T-helper 1 cell (primary cell): ENCODE data around the gene LYZ.
A peak's percentile ranks its signal among the peaks of the same experiment; 100 is the strongest.

Experiments
- DNase-seq, 5 donors: peaks; one replicate each; pipeline ENCODE4 v3.0.0-alpha.2; 2012 to 2020

LYZ gene

DNA sequence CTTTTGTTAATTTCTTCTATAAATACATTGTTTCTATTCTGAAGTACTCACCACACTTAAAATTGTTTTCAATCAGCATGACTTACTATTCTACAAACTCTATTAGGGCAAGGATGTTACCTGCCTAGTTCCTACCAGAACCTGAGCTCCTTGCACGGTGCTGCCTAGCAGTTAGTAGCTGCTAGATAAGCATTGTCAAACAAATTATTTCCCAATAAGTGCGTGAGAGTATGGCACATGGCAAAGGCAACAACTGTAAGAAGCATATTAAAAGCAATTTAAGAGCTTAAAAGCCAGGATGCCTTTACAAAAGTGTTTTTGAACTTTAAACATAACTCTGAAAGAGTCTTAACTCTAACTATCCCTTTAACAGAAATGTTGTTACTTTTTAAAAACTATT lies 8.2 kb upstream of the LYZ start:
- no peak for DNase-seq

DNA sequence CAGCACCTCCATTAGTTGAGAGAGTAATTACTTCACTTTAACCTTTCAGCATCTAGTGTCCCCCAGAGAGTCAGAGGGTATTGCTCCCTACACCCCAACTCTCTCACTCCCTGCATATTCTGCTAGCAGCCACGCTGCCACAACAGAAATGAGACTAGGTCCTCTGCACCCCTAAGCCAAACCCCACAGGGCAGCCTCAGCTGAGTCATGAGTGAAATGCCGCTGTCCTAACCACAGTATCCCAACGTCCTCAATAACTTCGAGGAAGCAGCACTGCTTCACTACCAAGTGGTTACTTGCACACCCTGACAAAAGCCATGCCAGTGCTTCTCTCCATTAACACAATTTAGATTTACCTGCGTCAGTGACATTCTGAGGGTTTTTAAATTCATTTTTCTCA lies 6.9 kb upstream of the LYZ start:
- no peak for DNase-seq

DNA sequence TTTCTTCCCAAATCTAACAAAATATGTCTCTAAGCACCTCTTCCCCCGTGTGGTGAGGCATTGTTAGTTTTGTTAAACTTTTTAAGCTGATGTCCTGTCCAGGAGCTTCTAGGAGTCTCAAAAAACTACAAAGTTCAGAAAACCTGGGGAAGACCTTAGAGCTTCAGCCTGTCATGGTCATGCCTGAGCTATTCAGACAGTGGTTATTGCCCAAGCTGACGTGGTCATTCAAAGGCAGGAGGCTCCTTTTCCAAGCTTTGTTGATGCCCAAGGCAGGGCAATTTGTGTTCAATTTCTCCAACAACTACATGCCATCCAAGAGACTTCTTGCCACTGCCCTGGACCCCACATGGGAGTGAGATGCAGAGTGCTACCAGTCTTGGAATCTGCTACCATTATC lies 5.8 kb upstream of the LYZ start:
- no peak for DNase-seq

DNA sequence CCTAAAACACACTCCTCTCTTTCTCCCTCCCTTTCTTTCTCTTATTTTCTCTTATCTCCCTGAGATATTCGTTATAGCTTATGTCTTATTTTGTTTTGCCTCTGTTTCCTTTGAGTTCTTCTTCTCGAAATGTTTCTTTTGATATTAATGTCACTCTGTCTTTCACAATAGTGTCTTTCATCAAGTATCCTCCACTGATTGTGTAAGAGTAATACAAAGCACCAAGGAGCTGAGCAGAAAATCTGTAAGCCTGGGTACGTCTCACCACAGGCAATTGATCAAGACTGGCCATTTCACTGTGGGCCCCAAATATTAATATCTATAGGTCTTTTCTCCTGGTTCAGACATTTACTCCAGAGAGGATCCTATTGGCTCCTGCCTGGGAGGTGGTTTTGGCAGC lies 4.8 kb upstream of the LYZ start:
- no peak for DNase-seq

DNA sequence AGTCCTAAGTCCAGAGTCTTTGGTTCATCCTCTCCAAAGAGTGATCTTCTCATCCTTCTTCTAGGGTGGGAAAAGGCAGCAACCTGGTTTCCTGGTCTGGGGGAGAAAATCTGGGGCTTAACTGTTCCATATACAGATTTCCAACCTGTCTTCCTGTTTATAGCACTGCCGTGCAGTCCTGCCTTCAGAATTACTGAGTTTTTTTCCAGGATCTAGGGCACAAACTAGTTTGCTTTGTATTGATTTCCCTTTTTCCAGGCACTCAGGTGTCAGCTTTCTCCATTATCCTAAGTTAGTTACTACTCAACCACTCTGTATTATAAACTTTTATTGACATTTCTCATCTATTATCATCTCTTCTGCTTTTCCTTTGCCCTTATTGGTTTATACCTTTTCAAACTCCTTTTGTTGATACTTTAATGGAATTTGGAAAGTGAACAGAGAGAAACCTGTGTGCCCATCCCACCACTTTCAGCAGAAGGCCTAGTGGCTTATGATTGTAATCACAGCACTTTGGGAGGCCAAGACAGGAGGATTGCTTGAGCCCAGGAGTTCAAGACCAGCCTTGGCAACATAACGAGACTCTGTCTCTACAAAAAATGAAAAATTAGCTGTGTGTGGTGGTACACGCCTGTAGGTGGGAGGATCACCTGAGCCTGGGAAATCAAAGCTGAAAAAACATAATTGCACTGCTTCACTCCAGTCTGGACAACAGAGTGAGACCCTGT lies 4.1 kb upstream of the LYZ start:
- no peak for DNase-seq

DNA sequence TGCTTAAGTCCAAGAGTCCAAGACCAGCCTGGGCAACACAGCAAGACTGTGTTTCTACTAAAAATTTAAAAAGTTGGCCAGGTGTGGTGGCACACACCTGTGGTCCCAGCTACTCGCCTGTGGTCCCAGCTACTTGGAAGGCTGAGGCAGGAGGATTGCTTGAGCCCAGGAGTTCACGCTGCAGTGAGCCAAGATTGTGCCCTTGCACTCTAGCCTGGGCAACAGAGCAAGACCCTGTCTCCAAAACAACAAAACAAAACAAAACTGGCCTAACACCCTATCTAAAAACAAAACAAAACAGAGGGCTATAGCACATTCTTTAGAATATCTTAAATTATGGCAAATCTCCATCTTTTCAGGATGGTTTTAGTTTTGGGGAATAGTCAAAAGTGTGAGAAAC lies 3.1 kb upstream of the LYZ start:
- DNase-seq, result no peak

DNA sequence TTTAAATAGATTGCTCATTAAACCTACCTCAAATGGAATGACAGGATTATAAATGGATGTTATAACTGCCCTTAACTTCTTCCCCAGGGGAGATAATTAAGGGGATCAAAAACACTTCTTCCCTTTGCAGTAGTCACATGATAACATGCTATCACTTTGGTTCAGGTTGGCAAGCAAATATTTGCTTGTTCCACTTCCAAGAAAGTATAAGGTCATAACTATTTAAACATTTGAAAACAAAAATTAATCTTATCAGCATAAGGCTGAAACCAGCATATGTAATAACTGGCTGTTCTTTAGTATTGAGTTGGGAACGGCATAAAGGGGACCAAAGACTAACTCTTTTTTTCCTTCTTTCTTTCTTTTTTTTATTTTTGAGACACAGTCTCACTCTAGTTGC lies 2.4 kb upstream of the LYZ start:
- DNase-seq, result no peak

DNA sequence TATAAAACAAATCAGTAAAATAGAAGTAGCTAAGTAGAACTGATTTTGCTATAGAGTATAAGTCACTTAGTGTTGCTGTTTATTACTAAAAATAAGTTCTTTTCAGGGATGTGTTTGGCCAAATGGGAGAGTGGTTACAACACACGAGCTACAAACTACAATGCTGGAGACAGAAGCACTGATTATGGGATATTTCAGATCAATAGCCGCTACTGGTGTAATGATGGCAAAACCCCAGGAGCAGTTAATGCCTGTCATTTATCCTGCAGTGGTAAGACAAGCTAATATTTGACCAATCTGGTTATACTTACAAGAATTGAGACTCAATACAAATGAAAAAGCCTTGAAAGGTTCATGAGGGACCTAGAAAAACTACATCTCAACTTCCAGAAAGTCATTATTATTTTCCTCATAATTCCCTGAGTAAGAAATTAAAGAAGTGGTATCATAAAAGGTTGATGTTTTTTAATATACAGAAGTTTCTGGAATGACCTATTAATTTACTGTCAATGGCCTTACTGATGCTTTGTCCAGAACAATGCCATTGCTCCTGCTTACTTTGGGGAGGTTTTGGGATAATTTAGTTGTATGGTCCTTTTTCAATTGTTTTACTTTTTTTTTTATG lies 1.9 kb downstream of the LYZ start:
- no peak for DNase-seq

DNA sequence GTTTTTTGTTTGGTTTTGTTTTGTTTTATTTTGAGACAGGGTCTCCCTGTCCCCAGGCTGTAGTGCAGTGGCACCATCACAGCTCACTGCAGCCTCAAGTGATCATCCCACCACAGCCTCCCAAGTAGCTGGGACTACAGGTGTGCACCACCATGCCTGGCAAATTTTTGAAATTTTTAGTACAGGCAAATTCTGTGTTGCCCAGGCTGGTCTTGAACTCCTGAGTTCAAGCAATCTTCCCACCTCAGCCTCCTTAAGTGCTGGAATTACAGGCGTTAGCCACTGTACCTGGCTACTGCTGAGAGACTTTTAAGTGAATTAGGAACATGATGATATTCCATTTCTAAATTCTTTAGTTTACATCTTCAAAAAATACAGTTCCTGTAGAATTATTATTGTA lies 2.6 kb downstream of the LYZ start:
- DNase-seq, result no peak

DNA sequence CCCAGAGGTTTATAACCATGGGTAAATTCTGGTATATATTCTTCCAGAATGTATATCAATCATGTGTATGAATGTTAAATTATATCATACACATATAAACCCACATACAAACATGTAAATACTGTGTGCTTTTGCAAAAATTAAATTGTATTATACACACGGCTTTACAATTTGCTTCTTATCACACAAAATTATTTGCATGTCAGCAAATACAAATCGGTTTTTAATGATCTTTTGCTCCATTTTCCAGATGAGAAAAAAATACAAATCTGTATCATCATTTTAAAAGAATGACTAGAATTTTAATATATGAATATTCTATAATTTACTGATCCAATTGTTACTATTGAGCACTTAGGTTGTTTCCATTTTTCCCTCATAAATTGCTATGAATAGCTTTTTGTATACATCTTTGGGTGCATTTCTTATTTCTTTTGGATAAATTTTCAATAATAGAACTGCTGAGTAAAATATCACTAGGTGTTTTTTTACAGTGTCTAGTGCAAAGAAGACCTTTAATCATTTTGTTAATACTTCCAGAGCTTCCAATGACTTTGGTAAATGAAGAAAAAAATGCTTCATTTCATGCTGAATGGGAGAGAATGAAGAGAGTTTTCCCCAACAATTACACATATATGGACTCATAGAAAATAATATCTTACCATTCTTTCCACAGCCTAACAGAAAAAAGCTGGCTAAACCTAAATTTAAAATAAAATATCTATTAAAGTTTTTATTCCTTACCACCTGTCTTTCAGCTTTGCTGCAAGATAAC lies 3.5 kb downstream of the LYZ start:
- no peak for DNase-seq

DNA sequence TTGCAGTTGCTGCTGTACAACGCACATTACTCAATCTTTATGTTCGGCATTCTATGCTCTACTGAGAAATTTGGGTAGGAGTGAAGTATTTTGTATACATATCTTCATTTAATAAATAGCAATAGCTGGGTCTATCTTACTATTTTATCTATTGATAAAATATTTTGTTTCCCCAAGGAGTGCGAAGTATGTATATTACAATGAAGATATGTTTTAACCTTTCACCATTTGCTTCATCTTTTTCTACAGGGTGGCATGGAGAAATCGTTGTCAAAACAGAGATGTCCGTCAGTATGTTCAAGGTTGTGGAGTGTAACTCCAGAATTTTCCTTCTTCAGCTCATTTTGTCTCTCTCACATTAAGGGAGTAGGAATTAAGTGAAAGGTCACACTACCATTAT lies 4.7 kb downstream of the LYZ start:
- no peak for DNase-seq

DNA sequence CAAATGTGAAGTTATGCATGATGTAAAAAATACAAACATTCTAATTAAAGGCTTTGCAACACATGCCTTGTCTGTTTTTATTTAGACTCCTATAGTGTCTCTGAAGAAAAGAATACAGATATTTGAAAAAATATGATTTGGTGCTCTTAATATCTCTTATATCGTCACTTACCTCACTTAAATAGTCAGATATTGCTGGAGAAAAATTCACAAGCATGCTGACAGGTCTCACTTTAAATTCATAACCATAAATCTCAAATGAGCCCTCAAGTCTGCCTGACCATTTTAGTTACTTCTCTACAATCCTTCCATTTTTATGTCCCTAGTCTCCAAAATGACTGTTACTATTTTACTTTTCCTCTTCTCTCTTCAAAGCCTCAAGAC lies 6.0 kb downstream of the LYZ start:
- no peak for DNase-seq

DNA sequence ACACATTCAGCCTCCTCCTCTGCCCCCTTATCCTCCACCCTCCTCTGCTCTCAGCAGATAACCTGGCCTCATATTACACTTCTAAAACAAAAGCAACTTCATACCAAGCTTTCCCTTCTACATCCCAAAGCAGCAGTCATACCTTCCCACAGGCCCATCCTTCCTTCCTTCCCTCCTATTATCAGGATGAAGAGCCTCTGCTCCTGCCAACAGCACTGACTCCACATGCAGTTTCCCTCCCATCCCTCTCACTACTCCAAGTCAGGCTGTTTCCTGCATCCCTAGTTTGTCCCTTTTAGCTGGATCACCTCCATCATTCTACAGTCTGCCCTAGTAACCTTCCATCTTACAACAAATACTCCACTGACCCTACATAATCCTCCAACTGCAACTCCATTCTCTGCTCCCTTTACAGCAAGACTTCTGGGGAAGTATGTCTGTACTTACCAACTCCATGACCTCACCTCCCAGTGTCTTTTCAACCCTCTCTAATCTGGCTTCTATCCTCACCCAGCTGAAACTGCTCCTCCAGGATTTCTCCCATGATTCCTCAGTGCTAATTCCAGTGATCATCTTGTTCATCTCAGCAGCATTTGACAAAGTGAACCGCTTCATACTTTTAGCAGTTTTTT lies 6.5 kb downstream of the LYZ start:
- DNase-seq, result no peak

DNA sequence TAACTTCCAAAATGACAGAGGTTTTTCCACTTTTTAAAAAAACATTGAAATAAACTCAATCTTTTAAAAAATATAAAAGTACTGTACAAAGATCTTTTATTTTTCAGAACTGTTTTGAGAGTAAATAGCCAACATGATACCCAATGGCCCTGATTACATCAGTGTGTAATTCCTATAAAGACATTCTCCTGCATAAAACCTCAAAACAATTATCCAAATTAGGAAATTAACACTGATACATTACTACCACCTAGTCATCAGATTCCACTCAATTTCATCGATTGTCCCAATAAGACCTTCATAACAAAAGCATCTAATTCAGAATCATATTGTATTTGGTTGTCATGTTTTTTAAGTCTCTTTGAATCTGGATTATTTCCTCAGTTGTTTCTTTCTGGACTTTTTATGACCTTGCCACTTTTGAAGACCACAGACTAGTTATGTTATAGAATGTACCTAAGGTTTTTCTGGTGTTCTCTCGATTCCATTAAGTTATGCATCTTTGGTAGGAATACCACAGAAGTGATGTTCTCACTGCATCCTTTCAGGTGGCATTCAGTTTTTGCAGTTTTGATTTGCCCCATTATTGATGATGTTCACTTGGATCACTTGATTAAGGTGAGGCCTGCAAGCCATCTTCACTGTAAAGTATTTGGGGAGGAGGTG lies 7.3 kb downstream of the LYZ start:
- no peak for DNase-seq

DNA sequence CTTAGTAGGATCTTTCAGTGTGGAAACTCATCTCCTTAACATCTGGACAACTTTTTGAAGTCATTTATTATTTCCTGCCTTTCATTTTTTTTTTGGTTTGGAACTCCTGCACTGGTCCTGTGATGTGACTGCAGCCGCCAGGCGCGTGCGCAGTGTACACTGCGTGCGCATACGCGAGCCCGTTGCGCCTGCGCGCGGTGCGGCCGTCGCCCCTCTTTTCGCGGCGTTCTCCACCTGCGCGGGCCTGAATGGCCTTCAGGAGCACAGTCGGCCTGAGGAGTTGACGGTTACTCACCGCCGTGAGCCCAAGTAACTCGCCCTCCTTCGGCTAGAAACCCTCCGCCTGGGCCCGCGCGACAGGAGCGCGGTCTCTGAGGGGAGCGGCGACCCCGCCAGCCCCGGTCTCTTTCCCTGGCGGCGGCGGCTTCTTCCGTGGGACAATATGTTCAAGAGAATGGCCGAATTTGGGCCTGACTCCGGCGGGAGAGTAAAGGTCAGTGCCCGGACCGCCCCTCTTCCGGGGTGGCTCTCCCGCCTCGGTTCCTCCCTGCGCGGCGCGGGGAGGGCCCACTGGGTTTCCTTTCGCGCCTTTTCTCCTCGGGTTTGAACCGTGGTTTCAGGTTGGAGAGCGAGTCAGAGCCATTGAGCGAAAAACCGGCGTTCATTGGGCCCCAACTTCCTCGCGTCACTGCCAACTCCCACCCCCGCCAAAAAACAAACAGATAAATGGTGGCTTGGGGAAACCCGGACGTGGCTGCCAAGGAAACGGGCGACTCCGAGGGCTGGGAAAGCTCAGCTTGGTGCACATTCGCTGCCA lies 11.6 kb downstream of the LYZ start, which contains the start of gene YEATS4:
Gene YEATS4 (plus strand): TSS at position 213 of the 817 bp plus-strand sequence. CDS start 230 bp downstream, at position 443.
- DNase-seq, result peak; percentile 70 to 96 (median 78)

DNA sequence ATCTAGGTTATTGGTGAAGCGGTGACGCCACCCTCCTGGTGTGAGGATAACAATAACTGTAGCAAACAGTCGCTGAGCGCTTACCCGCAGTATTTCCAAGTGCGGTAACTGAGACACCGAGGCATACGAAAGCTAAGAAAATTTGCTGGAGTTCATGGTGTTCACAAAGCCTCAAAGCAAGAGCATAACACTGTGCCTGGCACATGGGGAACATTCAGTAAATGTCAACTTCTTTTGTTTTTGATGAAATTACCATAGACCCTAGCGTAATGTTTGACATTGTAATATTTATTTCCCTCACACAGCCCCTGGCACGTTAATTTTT lies 12.1 kb downstream of the LYZ start:
- no peak for DNase-seq

DNA sequence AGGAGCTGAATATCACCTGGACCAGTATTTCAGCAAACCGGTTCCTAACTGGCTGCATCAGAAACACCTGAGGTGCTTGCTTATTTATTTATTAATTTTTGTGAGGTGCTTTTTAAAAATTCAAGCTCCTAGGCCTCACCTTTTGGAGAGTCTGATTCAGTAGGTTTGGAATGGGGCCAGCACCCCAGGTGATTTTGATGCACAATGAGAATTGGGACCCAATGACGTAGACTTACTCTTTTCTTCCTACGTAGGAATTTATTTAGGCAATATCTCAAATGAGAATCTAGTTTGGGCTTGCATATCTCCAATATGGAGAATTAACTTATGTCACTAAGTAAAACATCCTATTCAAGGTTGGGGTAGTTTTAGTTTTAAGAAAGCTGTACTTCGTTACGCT lies 18.6 kb downstream of the LYZ start:
- DNase-seq, result no peak

DNA sequence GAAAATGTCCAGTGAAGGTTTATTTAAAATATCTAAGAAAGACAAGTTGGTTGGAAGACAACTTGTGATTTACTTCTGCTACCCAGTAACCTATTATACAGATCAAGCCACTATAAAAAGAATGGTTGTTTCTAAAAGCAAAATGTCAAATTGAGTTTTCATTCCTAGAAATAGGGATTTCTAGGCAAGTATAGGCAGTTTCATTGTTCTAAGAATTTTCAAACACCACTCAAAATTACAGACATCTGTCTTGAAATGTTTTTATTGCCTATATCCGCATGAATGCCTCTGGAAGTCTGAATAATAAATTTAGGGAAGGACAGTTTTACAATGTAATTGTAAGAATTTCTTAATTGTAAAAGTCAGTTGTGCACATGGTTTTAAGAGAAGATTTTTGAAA lies 20.0 kb downstream of the LYZ start:
- no peak for DNase-seq

DNA sequence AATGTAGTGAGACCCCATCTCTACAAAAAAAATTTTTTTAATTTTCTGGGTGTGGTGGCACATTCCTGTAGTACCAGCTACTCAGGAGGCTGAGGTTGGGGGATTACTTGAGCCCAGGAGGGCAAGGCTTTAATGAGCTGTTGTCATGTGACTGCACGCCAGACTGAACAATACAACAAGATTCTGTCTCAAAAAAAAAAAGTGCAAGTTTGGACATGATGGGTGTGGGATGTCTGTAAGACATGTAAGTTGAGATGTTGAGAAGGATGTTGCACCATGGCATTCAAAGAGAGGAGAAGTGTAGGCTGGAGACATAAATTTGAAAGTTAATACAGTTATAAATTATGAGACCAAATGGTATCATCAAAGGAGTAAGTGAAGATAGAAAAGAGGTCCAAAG lies 34.9 kb downstream of the LYZ start:
- DNase-seq, result no peak

DNA sequence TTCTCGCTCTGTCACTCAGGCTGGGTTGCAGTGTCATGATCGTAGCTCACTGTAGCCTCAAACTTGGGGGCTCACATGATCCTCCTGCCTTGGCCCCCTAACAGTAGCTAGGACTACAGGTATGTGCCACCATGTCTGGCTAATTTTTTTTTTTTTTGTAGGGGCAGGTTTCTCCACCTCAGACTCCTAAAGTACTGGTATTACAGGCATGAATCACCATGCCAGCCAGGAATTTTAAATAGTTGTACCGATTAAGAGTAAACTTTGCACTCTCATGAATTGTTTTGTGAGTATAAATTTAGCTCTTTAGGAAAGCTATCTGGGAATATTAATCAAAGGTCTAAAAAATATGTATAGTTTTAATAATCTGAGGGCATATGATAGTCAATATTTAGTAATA lies 36.9 kb downstream of the LYZ start:
- no peak for DNase-seq

DNA sequence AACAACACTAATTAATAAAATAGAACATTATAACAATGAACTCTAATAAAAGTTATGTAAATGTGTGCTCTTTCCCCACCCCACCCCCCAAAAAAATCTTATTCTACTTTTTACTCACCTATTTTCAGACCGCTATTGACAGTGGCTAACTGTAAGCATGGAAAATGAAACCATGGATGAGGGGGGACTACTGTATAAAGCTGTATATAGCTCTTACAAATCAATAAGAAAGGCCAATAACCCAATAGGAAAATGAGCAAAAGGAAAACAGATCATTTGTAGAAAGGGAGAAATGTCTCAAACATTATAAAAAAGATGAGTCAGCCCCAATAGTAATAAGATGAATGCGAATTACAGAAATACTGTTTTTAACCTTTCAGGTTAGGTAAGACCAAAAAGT lies 38.7 kb downstream of the LYZ start:
- DNase-seq, result no peak

DNA sequence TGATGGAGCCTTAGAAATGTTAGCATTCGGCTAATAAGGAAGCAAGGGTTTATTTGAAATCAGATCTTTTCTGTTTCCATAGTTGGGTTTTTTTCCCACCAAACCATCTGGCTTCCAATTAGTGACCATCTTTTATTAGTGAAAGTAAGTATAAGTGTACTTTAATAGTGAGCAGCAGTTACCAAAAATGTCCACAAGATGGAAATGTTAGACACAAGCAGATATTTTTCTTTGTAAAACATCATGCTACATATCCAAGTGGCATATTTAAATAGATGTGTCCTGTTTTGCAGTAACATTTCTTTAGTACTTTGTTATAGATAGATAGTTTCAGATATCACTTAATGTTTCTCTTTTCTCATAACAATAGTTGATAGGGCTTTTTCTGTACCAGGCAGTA lies 40.2 kb downstream of the LYZ start:
- DNase-seq, result no peak
